HEK293 (cell line): ENCODE data around the gene SVIL.

Experiments used
- ZBTB17 ChIP-seq: fragments of 450-650 bp; formaldehyde crosslinking; IDR thresholded peaks from 2 replicates; pipeline ENCODE4 v1.5.1; 2016; ENCODE audit warnings: missing biosample characterization, missing genetic modification characterization
- ZNF266 ChIP-seq: fragments of 450-650 bp; formaldehyde crosslinking; IDR thresholded peaks from 2 replicates; pipeline ENCODE4 v1.5.1; 2016; ENCODE audit warnings: missing biosample characterization, missing genetic modification characterization, low read depth
- ZNF302 ChIP-seq: fragments of 450-650 bp; formaldehyde crosslinking; IDR thresholded peaks from 2 replicates; pipeline ENCODE4 v1.5.1; 2016; ENCODE audit warnings: missing biosample characterization, missing genetic modification characterization, low read depth
- ZXDB ChIP-seq: fragments of 450-650 bp; formaldehyde crosslinking; IDR thresholded peaks from 2 replicates; pipeline ENCODE4 v1.5.1; 2016; ENCODE audit warnings: missing biosample characterization, missing genetic modification characterization
- TF ChIP-seq, protein P1 (sequence below): fragments of 450-650 bp; formaldehyde crosslinking; IDR thresholded peaks from 2 replicates; pipeline ENCODE4 v1.5.1; 2016; ENCODE audit warnings: missing biosample characterization, missing genetic modification characterization
- TF ChIP-seq, protein P2 (sequence below): fragments of 450-650 bp; formaldehyde crosslinking; IDR thresholded peaks from 2 replicates; pipeline ENCODE4 v1.5.1; 2016; ENCODE audit warnings: missing biosample characterization, missing genetic modification characterization, low read depth
- TF ChIP-seq, protein P3 (sequence below): fragments of 450-650 bp; formaldehyde crosslinking; IDR thresholded peaks from 2 replicates; pipeline ENCODE4 v1.5.1; 2016; ENCODE audit warnings: missing biosample characterization, missing genetic modification characterization

DNA sequence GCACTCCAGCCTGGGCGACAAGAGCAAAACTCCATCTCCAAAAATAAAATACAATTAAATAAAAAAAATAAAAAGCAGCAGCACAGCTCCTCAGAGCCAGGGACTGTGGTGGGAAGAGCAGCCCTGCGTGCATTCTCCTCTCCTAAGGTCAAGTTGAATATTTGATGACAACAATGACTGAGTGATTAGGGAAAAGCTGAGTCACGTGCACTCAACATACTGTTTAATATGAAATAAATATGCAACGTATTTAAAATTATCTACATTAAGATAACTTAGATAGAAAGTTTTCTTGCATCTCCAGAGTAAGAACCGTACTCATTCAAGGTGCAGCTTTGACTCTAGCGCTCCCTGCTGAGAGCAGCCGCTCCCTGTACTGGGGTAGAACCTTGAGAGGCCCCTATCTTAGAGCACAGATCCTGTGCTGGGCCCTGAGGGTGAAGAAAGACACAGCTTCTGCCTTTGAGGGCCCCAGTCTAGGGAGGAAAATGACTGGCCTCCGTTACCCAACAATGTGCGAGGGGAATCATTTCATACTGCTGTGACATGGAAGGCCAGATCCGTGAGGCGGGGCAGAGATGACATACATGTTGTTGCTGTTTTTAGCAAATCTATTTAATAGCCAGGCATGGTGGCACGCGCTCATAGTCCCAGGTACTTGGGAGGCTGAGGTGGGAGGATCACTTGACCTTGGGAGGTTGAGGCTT is 81.1 kb downstream of the SVIL start:
- TF ChIP-seq, protein P1, sequence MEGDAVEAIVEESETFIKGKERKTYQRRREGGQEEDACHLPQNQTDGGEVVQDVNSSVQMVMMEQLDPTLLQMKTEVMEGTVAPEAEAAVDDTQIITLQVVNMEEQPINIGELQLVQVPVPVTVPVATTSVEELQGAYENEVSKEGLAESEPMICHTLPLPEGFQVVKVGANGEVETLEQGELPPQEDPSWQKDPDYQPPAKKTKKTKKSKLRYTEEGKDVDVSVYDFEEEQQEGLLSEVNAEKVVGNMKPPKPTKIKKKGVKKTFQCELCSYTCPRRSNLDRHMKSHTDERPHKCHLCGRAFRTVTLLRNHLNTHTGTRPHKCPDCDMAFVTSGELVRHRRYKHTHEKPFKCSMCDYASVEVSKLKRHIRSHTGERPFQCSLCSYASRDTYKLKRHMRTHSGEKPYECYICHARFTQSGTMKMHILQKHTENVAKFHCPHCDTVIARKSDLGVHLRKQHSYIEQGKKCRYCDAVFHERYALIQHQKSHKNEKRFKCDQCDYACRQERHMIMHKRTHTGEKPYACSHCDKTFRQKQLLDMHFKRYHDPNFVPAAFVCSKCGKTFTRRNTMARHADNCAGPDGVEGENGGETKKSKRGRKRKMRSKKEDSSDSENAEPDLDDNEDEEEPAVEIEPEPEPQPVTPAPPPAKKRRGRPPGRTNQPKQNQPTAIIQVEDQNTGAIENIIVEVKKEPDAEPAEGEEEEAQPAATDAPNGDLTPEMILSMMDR (tag by site-specific recombination), result no peak
- no peak for TF ChIP-seq ZXDB
- TF ChIP-seq ZNF302 (tag by site-specific recombination), result no peak
- TF ChIP-seq, protein P2, sequence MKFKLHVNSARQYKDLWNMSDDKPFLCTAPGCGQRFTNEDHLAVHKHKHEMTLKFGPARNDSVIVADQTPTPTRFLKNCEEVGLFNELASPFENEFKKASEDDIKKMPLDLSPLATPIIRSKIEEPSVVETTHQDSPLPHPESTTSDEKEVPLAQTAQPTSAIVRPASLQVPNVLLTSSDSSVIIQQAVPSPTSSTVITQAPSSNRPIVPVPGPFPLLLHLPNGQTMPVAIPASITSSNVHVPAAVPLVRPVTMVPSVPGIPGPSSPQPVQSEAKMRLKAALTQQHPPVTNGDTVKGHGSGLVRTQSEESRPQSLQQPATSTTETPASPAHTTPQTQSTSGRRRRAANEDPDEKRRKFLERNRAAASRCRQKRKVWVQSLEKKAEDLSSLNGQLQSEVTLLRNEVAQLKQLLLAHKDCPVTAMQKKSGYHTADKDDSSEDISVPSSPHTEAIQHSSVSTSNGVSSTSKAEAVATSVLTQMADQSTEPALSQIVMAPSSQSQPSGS (tag by site-specific recombination), result no peak
- TF ChIP-seq ZBTB17 (tag by site-specific recombination), result no peak
- TF ChIP-seq, protein P3, sequence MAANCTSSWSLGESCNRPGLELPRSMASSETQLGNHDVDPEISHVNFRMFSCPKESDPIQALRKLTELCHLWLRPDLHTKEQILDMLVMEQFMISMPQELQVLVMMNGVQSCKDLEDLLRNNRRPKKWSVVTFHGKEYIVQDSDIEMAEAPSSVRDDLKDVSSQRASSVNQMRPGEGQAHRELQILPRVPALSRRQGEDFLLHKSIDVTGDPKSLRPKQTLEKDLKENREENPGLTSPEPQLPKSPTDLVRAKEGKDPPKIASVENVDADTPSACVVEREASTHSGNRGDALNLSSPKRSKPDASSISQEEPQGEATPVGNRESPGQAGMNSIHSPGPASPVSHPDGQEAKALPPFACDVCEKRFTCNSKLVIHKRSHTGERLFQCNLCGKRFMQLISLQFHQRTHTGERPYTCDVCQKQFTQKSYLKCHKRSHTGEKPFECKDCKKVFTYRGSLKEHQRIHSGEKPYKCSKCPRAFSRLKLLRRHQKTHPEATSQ (tag by site-specific recombination), result no peak
- no peak for TF ChIP-seq ZNF266 (tag by site-specific recombination)
